Epithelial cell of proximal tubule (primary cell): Measurements from ENCODE around the gene MAP3K12. TPM values are rescaled to one million over a fixed set of nuclear protein-coding genes. Genes with fewer than 3 reads are reported as not detected.

Source experiments
- DNase-seq: peaks from one replicate; pipeline ENCODE4 v3.0.0-alpha.2; 2011; ENCODE audit warnings: low read depth
- H3K4me3 ChIP-seq: 2 replicates; pipeline ENCODE4 v1.5.1; 2011; ENCODE audit warnings: low read depth, mild to moderate bottlenecking, low read length
- total RNA-seq: library from RNA; depleted of rRNA; stranded (reverse); fragments of >200 nt; gene quantifications from 2 replicates; pipeline ENCODE4 v1.2.3, GENCODE V29; 2015
- TF ChIP-seq, protein P1 (sequence below): conservative IDR thresholded peaks from 2 replicates; pipeline ENCODE4 v1.5.1; 2012; ENCODE audit warnings: low read depth, mild to moderate bottlenecking, low read length

MAP3K12 gene
- total RNA-seq, 1 donor from 2014 or later: 16.7 TPM

- TF ChIP-seq, protein P1, sequence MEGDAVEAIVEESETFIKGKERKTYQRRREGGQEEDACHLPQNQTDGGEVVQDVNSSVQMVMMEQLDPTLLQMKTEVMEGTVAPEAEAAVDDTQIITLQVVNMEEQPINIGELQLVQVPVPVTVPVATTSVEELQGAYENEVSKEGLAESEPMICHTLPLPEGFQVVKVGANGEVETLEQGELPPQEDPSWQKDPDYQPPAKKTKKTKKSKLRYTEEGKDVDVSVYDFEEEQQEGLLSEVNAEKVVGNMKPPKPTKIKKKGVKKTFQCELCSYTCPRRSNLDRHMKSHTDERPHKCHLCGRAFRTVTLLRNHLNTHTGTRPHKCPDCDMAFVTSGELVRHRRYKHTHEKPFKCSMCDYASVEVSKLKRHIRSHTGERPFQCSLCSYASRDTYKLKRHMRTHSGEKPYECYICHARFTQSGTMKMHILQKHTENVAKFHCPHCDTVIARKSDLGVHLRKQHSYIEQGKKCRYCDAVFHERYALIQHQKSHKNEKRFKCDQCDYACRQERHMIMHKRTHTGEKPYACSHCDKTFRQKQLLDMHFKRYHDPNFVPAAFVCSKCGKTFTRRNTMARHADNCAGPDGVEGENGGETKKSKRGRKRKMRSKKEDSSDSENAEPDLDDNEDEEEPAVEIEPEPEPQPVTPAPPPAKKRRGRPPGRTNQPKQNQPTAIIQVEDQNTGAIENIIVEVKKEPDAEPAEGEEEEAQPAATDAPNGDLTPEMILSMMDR: no peak
- no peak for DNase-seq
- H3K4me3 ChIP-seq: no peak overlapping the region
These were observed 32.6 kb downstream of the MAP3K12 start for GRCh38 chr12:53466640-53467039.

DNA sequence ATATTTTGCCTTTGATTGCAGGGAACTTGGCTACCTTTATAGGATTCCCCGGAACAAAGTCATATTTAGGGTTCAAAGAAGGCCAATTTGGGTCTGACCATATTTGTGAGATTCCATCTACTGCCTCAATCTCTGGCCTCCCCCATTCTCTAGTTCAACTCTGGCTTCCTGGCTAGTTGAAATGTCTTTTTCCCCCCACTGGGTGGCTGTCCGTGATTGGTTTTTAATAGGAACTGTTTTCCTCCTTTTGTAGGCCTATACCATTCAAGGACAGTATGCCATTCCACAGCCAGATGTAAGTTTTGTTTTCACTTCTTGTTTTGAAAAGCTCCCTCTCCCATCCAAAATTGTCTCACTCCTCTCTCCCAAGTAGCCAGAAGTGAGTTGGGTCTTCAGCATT lies 33.6 kb downstream of the MAP3K12 start:
- DNase-seq: no peak
- TF ChIP-seq, protein P1: no peak
- H3K4me3 ChIP-seq: no peak overlapping the region

GRCh38 chr12:53464685-53465418 lies 34.4 kb downstream of the MAP3K12 start:
- no peak for DNase-seq
- TF ChIP-seq, protein P1: no peak

GRCh38 chr12:53463802-53464560 lies 35.3 kb downstream of the MAP3K12 start:
- H3K4me3 ChIP-seq: no peak overlapping the region
- DNase-seq: no peak
- TF ChIP-seq, protein P1: no peak

More at GRCh38 chr12:53464685-53465418, 34.4 kb downstream of the MAP3K12 start:
- no peak overlapping the region for H3K4me3 ChIP-seq

DNA sequence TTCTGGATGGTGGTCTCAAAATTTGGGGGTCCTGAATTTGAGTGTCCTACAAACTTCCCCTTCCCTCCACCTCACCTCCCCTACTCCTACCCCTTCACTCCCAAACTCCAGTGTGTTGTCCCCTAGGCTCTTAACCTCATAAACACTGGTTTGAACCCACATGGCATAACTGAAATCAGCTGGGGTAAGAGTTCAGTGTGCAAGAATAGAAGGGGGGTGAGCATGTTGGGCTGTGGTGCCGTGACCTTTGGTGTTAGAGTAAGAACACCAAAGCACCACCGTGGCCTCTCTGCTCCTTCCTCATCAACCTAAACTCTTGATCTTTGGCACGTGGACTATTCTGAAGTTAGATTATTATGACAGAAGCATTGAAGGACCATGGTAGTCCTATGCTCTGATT lies 36.3 kb downstream of the MAP3K12 start:
- no peak for DNase-seq
- H3K4me3 ChIP-seq: no peak overlapping the region
- TF ChIP-seq, protein P1: no peak

DNA sequence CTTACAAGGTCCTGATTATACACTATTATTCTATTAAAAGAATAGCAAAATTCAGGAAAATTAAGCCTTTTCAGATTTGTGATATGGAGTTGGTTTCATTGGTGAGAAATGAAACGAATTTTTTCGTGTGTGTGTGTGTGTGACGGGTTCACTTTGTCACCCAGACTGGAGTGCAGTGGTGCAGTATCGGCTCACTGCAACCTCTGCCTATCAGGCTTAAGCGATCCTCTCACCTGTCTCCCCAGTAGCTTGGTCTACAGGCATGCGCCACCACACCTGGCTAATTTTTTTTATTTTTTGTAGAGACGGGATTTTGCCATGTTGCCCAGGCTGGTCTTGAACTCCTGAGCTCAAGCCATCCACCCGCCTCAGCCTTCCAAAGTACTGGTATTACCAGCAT lies 37.7 kb downstream of the MAP3K12 start:
- TF ChIP-seq, protein P1: no peak
- no peak for DNase-seq
- no peak overlapping the region for H3K4me3 ChIP-seq
